Kidney glomerular epithelial cell (primary cell): Measurements from ENCODE around the gene AHR.
A peak's percentile ranks its signal among the peaks of the same experiment; 100 is the strongest.

Experiments
- DNase-seq: peaks from one replicate; lab custom pipeline; 2025; lab: John Stamatoyannopoulos, UW

AHR gene

DNA sequence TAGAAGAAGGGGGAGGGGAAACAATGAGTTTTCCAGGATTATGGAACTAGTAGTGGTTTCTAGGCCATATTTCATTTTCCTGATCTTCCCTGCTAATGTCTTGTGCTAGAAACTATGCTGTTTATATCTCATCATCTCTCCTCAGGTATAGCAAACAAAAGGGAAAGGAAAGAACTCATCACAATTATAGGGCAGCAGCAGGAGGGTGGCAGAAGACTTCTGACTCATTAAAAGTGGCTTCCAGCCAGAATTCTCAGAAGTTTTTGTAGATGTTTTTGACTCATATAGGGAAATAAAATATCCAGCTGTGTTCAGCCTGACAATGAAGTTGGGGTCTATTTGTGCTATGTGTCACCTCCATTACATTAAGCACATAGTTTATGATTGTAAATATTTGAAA lies 6.5 kb downstream of the AHR start:
- DNase-seq, result peak; percentile 79

DNA sequence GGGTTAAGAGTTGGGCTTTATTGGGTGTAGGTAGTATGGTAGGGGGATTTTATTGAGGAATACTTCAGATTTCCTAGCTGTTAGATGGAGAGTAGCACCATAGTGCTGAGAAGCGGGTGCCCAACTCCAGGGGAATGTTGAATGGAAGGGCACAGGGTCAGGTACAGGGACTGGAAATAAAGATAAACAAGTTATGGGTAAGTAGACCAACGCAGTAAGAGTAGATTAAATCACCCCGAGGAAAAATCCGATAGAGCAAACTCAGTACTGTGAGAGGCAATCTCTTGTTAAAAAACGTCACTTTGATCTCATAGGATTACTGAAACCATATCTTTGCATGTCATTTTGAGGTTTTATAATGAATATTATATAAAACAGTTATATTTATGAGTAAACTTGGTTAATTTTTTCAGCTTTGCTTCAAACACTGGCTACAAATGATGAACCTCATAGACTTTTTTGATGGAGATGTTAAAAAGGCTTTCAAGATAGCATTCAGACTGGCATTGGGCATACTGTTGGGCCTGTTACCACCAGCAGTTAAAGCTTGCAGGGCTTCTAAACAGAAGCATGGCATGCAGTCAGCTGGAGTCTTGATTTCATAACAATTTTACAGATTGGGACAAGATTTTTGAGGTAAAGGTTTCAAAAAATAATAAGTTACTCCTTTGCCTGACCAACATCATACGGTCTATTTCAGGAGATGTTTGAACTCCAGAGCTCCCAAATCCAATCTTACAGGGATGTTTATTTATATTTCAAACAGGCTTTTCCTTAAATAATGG lies 7.1 kb downstream of the AHR start:
- DNase-seq, result no peak

- no peak for DNase-seq
Measured at GRCh38 chr7:17307000-17307399, 8.5 kb downstream of the AHR start.

DNA sequence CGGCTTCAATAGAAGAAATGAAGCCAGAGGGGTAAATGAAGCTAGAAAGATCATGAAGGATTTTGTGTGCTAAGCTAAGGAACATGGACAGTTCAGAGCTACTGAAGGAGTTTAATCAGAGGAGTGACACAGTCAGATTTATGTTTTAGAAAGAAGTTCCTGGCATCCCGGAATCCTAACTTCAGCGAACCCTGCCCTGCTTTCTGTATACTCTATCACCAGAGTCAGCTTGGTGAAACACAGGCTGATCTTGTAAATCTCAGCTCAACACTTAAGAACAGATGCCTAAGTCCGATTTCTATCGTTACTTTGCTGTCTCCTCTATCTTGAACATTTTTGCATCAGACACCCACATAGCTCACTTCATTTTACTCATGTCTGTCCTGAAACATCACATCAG lies 9.1 kb downstream of the AHR start:
- no peak for DNase-seq

DNA sequence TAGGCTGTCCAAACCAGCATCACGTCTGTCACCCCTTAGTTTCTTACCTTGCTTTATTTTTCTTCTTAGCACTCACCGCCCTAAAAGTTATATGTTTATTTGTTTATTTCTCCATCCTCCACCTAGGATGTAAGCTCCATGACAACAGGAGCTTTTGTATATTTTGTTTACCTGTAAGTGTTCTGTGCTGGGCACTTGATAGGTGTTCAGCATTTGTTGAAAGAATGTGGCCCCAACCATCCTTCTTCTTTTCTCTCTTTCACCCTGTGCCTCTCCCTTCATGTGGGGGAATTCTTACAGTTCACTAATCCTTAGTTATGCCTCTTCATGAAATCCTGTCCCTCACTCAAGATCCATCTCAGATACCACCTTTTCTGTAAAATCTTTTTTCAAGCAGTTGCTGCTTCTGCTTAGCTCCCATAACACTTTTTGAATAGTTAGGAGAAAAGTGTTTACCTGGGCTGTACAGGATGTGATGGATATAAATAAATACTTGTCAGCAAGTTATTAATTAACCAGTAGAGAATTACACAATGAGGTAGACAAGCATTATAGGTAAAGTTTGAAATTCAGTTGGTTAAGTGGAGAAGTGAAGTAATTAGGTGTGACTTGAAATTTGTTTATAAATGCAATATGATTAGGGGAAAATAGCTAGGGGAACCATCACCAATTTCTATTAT lies 9.7 kb downstream of the AHR start:
- DNase-seq, result peak; percentile 62

DNA sequence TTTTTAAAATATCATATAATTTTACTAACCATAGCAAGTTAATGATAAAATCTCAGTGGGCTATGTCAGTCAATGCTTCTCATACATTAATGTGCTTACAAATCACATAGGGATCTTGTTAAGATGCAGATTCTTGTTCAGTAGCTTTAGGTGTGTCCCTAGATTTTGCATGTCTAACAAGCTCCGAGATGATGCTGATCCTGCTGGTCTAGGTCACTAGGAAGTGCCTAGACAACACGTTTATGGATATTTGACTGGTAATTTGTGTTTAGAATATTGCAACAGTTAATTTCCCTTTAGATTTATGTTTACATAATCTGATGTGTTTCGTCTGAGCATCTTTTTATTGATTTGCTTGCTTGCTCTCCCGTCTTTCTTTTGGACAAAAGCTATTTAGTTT lies 12.7 kb downstream of the AHR start:
- DNase-seq, result no peak

DNA sequence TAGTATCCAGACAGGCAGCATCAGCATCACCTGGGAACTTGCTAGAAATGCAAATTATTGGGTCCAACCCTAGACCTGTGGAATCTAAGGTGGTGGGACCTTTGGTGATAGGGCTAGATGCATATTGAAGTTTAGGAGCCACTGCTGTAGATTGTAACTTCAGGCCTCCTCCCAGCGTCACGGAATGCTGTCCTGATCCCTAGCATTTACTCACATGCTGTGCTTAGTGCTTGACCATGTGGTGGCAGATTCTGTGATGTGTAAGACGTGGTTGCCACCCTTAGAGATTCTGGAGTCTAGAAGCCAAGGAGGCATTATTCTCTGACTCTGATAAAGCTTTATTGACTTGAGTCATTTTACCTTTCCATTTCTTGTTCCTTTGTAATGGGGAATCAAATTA lies 13.5 kb downstream of the AHR start:
- DNase-seq, result no peak

- DNase-seq, result no peak
Measured at GRCh38 chr7:17312641-17313040, 14.2 kb downstream of the AHR start.

- DNase-seq, result no peak
Measured at GRCh38 chr7:17313194-17313593, 14.7 kb downstream of the AHR start.

DNA sequence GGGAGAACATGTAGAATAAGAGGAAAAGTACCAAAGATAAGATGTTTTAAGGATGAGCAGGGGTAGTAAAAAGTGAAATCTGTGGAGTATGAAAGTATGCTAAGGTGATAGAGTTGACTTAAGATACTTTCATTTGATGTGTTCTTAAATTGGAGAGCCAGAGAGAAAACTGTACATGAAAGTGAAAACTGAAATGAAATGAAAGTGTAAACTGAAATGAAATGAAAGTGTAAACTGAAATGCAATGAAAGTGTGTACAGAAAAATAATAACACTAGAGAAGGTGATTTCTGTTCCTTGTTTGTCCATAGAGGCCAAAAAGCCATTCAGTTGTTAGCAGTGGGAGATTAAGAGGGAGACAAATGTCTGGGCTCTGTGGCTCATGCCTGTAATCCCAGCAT lies 17.5 kb downstream of the AHR start:
- no peak for DNase-seq

- DNase-seq, result peak; percentile 56
Measured at GRCh38 chr7:17318146-17318545, 19.7 kb downstream of the AHR start.

GRCh38 chr7:17319164-17320101 lies 21.0 kb downstream of the AHR start:
- DNase-seq, result no peak

DNA sequence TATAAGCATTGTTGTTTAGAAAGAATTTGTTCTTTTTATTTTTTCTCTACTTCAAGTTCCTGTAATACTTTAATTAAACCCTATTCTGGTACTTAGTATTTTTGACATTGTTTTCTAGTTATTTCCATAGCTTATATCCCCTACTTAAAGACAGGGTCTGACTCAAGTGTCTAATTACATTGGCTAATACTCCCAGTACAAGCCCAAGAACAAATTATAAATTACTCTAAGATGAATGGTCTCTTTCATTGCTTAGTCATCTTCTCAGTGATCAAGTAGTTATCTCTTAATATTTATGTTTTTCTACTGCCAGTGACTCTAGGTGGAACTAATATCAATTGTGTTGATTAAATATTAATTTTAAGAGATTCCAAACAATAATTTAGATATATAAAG lies 21.6 kb downstream of the AHR start:
- DNase-seq, result no peak

- peak; percentile 20 for DNase-seq
Measured at GRCh38 chr7:17320657-17321056, 22.2 kb downstream of the AHR start.

DNA sequence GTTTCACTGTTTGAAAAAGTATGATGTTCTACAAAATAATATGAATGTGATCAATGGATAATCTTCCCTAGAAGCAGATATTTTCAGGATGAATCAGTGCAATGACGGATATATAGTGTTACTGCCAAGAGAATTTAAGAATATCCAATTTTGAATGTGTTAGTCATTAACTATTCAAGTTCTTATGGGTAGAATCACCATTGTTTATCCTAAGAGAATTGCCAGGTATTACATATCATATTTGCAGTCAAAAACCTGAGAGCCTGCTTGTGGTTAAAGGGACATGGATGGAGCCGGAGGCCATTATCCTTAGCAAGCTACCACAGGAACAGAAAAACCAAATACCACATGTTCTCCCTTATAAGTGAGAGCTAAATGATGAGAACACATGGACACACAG lies 26.9 kb downstream of the AHR start:
- DNase-seq, result peak; percentile 66

GRCh38 chr7:17326378-17326777 lies 27.9 kb downstream of the AHR start:
- no peak for DNase-seq

DNA sequence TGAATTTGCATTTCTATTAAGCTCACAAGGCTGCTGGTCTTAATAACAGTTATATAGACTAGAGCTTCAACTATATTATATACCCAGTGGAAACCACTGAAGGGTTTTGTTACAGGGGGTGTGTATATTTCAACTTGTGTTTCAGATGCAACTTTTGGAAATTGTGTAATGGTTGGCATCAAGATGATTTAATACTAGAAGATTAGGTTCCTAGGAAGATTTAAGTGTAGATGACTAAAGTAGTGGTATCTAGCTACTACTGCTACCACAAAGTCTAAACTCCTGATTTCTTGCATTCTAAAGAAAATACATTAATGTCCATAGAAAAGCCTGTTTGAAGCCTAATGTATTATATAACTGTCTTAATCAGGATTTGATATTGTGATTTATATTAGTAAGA lies 30.2 kb downstream of the AHR start:
- no peak for DNase-seq

DNA sequence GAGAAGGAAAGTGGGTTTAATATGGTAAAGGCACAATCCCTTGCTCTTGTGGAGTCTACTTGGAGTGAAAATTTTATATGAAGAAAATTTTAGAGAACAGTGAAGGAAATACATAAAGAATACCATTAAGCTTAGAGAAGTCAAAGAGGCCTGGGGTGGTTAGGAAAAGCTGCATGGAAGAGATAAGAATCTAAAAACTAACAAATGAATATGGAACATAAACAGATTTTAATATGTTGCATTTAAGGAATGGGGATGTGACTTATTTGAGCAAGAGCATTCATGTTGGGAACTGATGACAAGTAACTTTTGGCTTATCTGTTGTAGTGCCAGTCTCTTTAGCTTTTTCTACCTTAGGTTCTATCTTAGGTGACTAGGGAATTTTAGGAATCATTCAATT lies 31.0 kb downstream of the AHR start:
- DNase-seq, result no peak

DNA sequence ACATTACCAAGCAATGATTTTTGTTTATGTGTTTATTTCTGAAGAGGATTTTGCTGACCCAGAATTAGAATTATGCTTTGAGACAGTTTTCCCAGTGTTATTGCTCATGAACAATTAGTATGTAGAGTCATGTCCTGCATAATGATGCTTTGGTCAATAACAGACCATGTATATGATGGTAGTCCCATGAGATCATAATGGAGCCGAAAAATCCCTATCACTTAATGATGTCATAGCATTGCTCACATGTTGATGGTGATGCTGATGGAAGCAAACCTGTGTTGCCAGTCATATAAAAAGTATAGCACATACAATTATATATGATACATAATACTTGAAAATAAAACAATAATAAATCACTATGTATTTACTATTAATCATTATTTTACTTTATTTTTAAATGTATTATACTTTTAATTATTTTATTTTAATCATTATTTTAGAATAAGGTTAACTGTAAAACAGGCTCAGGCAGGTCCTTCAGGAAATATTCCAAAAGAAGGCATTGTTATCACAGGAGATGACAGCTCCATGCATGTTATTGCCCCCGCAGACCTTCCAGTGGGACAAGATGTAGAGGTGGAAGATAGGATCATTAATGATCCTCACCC lies 33.5 kb downstream of the AHR start:
- DNase-seq, result no peak

DNA sequence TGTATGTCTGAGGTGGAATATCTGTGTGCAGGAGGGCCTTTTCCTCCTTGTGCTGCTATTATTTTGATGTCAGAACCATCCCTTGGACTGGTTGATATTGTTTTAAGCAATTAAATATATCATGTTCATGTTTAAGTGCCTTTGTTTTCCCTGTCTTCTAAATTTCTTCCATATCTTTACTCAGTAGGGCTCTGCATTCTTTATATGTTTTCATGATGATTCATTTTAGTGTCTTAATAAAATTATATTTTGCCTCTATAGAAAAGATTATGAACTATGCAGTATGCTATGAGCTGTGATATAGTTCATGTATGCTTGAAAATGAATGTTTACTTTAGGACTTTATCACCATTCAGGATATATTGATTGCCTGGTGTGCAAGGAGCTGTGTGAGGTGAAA lies 34.8 kb downstream of the AHR start:
- DNase-seq, result no peak

DNA sequence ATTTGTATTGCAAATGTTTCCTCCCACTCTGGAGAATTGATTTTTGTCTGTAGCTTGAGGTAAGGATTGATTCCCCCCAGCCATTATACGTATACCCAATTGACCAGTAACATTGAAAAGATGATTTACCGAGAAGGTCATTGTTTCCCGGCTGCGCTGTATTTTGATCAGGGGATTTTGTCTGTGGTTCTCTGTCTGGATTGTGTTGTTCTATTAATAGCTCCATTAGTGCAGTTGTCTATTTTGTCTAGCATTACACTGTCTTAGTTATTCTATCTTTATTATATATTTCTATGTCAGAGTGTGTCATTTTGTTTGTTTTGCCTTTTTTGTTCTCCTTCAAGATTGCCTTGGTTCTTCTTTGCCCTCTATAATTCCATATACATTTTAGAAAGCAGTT lies 37.7 kb downstream of the AHR start:
- no peak for DNase-seq

GRCh38 chr7:17339139-17339538 lies 40.7 kb downstream of the AHR start:
- DNase-seq, result no peak
